Measurements from ENCODE around the gene MAGI1.

Gene MAGI1

GRCh38 chr3:65396078-65396477, 642.6 kb downstream of the MAGI1 start:
- POLR2A ChIA-PET = no interaction called here
- TF ChIP-seq CTCF (IDR thresholded peaks at IDR 0.05; ENCODE audit: control extremely low read depth, extremely low read depth, low read depth, missing control alignments) = no peak
- CTCF ChIA-PET = no interaction called here
- DNase-seq (ENCODE audit: extremely low spot score) = no peak

GRCh38 chr3:65391068-65391467, 647.6 kb downstream of the MAGI1 start:
- ChIA-PET POLR2A (no interaction called here), CTCF (interaction anchor here (1.0 to 1.5 kb wide), 2 partner anchors 10 to 25 kb away, joined by 3 to 4 read pairs; no protein-coding TSS in a partner anchor)
- no peak for TF ChIP-seq CTCF (IDR thresholded peaks at IDR 0.05; ENCODE audit: control extremely low read depth, extremely low read depth, low read depth, missing control alignments)
- no peak for DNase-seq (ENCODE audit: extremely low spot score)

- ChIA-PET POLR2A (no interaction called here), CTCF (interaction anchor here (0.9 to 1.1 kb wide), 2 partner anchors 10 to 19 kb away, joined by 3 to 4 read pairs; no protein-coding TSS in a partner anchor)
- TF ChIP-seq CTCF (IDR thresholded peaks at IDR 0.05; ENCODE audit: control extremely low read depth, extremely low read depth, low read depth, missing control alignments) = no peak
- no peak for DNase-seq (ENCODE audit: extremely low spot score)
Measured at GRCh38 chr3:65385805-65386204, 652.9 kb downstream of the MAGI1 start.

GRCh38 chr3:65381496-65382010, 657.2 kb downstream of the MAGI1 start:
- no peak for DNase-seq (ENCODE audit: extremely low spot score)
- ChIA-PET CTCF (interaction anchor here (0.9 to 1.2 kb wide), 2 partner anchors 9 to 67 kb away, joined by 3 read pairs; no protein-coding TSS in a partner anchor), POLR2A (no interaction called here)
- TF ChIP-seq CTCF (IDR thresholded peaks at IDR 0.05; ENCODE audit: control extremely low read depth, extremely low read depth, low read depth, missing control alignments) = no peak

GRCh38 chr3:65379223-65379622, 659.5 kb downstream of the MAGI1 start:
- ChIA-PET POLR2A (no interaction called here), CTCF (no interaction called here)
- no peak for TF ChIP-seq CTCF (IDR thresholded peaks at IDR 0.05; ENCODE audit: control extremely low read depth, extremely low read depth, low read depth, missing control alignments)
- DNase-seq (ENCODE audit: extremely low spot score) = no peak

GRCh38 chr3:65377637-65378036, 661.1 kb downstream of the MAGI1 start:
- no peak for TF ChIP-seq CTCF (IDR thresholded peaks at IDR 0.05; ENCODE audit: control extremely low read depth, extremely low read depth, low read depth, missing control alignments)
- DNase-seq (ENCODE audit: extremely low spot score) = no peak
- POLR2A ChIA-PET = no interaction called here
- CTCF ChIA-PET = no interaction called here

Measured in GM10248 (cell line).